Aorta (tissue), 5 donors: ENCODE data around the gene SPAG16. TPM values are rescaled to one million over a fixed set of nuclear protein-coding genes. Genes with fewer than 3 reads are reported as not detected.
"Not testable (repeated sequence)": the region's sequence is repeated elsewhere in the genome, so short reads cannot be mapped to it uniquely, and the experiment has no call there.

ENCODE experiments used
- ATAC-seq: fragments of 200-7000 bp; cut with Tn5 transposase; one replicate; pipeline ENCODE4 v1.9.1; 2022; ENCODE audit warnings: moderate library complexity; ENCODE audit not compliant: low FRiP score
- DNase-seq, 2 donors: peaks; one replicate each; pipeline ENCODE4 v3.0.0-alpha.2; 2020
- H3K27ac ChIP-seq, 2 donors: one replicate each; pipeline ENCODE4 v1.5.1; 2013; ENCODE audit warnings: low read length in 2 of 2, mild to moderate bottlenecking in 2 of 2, moderate library complexity in 2 of 2, control low read depth in 1 of 2, inconsistent platforms in 1 of 2, low read depth in 1 of 2
- H3K27me3 ChIP-seq, 2 donors: one replicate each; pipeline ENCODE4 v1.6.1; 2013; ENCODE audit warnings: control low read depth in 1 of 2, low read length in 1 of 2, mild to moderate bottlenecking in 1 of 2, moderate library complexity in 1 of 2; ENCODE audit not compliant: insufficient read depth in 2 of 2, control insufficient read depth in 1 of 2
- H3K36me3 ChIP-seq, 2 donors: one replicate each; pipeline ENCODE4 v1.6.1; 2013; ENCODE audit warnings: control low read depth in 1 of 2, low read length in 1 of 2, mild to moderate bottlenecking in 1 of 2; ENCODE audit not compliant: insufficient read depth in 2 of 2, control insufficient read depth in 1 of 2
- H3K4me1 ChIP-seq, 2 donors: one replicate each; pipeline ENCODE4 v1.6.1; 2013; ENCODE audit warnings: low read length in 2 of 2, control low read depth in 1 of 2, mild to moderate bottlenecking in 1 of 2, moderate library complexity in 1 of 2; ENCODE audit not compliant: insufficient read depth in 2 of 2, control insufficient read depth in 1 of 2
- H3K4me3 ChIP-seq, 2 donors: one replicate each; pipeline ENCODE4 v1.5.1; 2013; ENCODE audit warnings: low read length in 2 of 2, control low read depth in 1 of 2, mild to moderate bottlenecking in 1 of 2
- H3K9me3 ChIP-seq: one replicate; pipeline ENCODE4 v1.6.1; 2013; ENCODE audit warnings: mild to moderate bottlenecking, low read length; ENCODE audit not compliant: control insufficient read depth
- WGBS, 2 donors: extraction: QIAGEN DNeasy Blood & Tissue Kit; methylation state at CpG; one replicate each; pipeline ENCODE4 v1.1.7; 2013; 5-methylcytosine and 5-hydroxymethylcytosine counted together
- intact Hi-C, 2 donors: fragments of 100-400 bp; cut with DNase I; formaldehyde crosslinking; loops; one replicate each; pipeline versions ENCODE4 v1.14.2 to v1.15.0; 2022
- polyA plus RNA-seq, 2 donors: library from polyadenylated mRNA; stranded (reverse); fragments of 200-250 nt; gene quantifications; one replicate each; pipeline ENCODE4 v1.2.3, GENCODE V29; 2013
- total RNA-seq, 2 donors: library from RNA; stranded (reverse); fragmentation: NEBNext Ultra II Directional; extraction: Animal tissue kit (Norgen Biotek cat#: 25700); gene quantifications; one replicate each; pipeline ENCODE4 v1.2.1, GENCODE V29; 2021
- donor health status: healthy with polysubstance abuse.
- donor health status: Bipolar disorder and iron deficiency.
- donor health status: DM: no; HTN: no; CAD: no.
- donor health status: DM: no; HTN: no; CAD: no.
- donor health status: DM: yes; HTN: yes; CAD: no.

SPAG16 gene
- total and polyA plus RNA-seq, 4 donors = 23.7 to 36.1 (median 24.4) TPM

- H3K4me3 ChIP-seq = no peak overlapping the region
- no peaks in the 10 kb centered on the region for H3K9me3 ChIP-seq
- DNase-seq = no peak
- peaks cover 0 to 1% of the 10 kb centered on the region in 2 donors for H3K36me3 ChIP-seq
- H3K4me1 ChIP-seq = no peaks in the 10 kb centered on the region
- intact Hi-C loops = no loop called here
- no peak for ATAC-seq
- H3K27me3 ChIP-seq = no peaks in the 10 kb centered on the region
- no peak overlapping the region for H3K27ac ChIP-seq
- WGBS, 2 donors = 81% methylated on average over 6 of the region's 6 CpGs
Observed at GRCh38 chr2:213315168-213315876, 31.1 kb downstream of the SPAG16 start.

- H3K27me3 ChIP-seq = no peaks in the 10 kb centered on the region
- H3K36me3 ChIP-seq = peaks cover 0 to 1% of the 10 kb centered on the region in 2 donors
- no peak for ATAC-seq
- intact Hi-C loops = no loop called here
- H3K27ac ChIP-seq = no peak overlapping the region
- DNase-seq = no peak
- no peak overlapping the region for H3K4me3 ChIP-seq
- no peaks in the 10 kb centered on the region for H3K9me3 ChIP-seq
- no peaks in the 10 kb centered on the region for H3K4me1 ChIP-seq
- WGBS, 2 donors = 88 to 93% methylated on average over 3 of the region's 3 CpGs
Observed at GRCh38 chr2:213316001-213316735, 31.9 kb downstream of the SPAG16 start.

DNA sequence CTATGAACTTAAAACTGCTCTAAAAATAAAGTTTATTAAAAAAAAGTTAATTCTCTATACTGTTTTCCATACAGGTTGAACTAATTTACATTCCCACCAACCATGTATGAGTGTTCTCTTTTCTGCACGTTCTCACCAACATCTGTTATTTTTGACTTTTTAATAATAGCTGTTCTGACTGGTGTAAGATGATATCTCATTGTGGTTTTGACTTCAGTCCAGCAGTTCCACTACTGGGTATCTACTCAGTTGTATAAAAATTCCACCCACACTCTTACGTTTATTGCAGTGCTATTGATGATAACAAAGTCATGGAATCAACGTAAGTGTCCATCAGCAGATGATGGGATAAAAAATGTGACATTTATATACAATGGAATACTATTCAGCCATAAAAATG is 33.7 kb downstream of the SPAG16 start:
- ATAC-seq = no peak
- 60 to 61% methylated on average over 3 of the region's 3 CpGs for WGBS, 2 donors
- H3K27ac ChIP-seq = no peak overlapping the region
- H3K9me3 ChIP-seq = no peaks in the 10 kb centered on the region
- H3K27me3 ChIP-seq = no peaks in the 10 kb centered on the region
- H3K4me3 ChIP-seq = no peak overlapping the region
- no peak for DNase-seq
- H3K4me1 ChIP-seq = no peaks in the 10 kb centered on the region
- intact Hi-C loops = no loop called here
- peaks cover 1 to 3% of the 10 kb centered on the region in 2 donors for H3K36me3 ChIP-seq

- intact Hi-C loops = no loop called here
- no peak for DNase-seq
- 94 to 99% methylated on average over 2 of the region's 2 CpGs for WGBS, 2 donors
- no peak for ATAC-seq
- Histone ChIP-seq H3K4me3 (no peak overlapping the region), H3K27me3 (no peaks in the 10 kb centered on the region), H3K27ac (no peak overlapping the region), H3K36me3 (peaks cover 1 to 3% of the 10 kb centered on the region in 2 donors), H3K4me1 (no peaks in the 10 kb centered on the region), H3K9me3 (no peaks in the 10 kb centered on the region)
Observed at GRCh38 chr2:213320604-213321003, 36.3 kb downstream of the SPAG16 start.

DNA sequence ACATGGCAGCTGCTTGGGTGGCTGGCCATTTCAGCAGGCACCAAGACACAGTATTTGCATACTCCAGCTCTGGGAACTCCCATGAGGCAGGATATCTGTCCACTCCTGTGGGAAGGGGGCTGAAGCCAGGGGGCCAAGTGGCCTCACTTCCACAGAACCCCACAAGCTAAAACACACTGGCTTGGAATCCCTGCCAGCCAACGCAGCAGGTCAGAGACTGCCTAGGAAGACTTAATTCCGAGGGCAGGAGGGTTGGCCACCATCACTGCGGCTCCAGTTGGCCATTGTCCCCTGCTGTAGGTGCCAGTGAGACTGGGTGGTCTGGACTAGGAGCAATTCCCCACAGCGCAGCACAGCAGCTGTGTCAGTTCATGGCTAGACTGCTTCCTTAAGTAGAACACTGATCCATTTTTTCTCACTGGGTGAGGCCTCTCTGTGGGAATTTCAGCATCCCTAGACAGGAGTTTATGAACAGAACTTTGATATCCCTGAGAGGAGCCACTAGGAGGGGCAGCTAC is 52.0 kb downstream of the SPAG16 start:
- ATAC-seq = no peak
- no peaks in the 10 kb centered on the region for H3K4me1 ChIP-seq
- H3K27me3 ChIP-seq = no peaks in the 10 kb centered on the region
- intact Hi-C loops = no loop called here
- no peak overlapping the region for H3K4me3 ChIP-seq
- WGBS, 2 donors = 98 to 100% methylated on average over 4 of the region's 4 CpGs
- H3K9me3 ChIP-seq = peaks cover 7% of the 10 kb centered on the region
- H3K36me3 ChIP-seq = no peaks in the 10 kb centered on the region
- H3K27ac ChIP-seq = no peak overlapping the region
- peak in 1 of 2 donors; percentile 51 for DNase-seq

DNA sequence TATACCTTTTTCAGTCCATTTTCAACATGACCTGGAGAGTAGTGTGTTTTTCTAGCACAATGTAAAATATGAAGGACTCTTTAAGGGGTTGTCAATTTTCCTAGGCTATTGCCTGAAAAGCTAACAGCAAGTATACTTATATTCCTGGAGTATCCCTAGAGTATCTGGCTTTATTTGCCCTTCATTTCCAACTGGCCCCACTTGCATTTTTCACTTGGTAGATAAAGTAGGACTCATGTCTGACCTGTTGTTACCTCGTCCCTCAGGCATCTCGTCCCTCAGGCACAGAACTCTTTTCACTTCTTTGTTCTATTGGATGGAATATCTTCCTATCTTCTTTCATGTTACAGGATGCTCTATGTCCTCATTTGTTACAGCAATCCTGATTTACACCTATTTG is 69.2 kb downstream of the SPAG16 start:
- Histone ChIP-seq H3K27ac (no peak overlapping the region), H3K4me3 (no peak overlapping the region), H3K9me3 (no peaks in the 10 kb centered on the region), H3K27me3 (no peaks in the 10 kb centered on the region), H3K4me1 (no peaks in the 10 kb centered on the region), H3K36me3 (no peaks in the 10 kb centered on the region)
- intact Hi-C loops = no loop called here
- DNase-seq (no peak), ATAC-seq (no peak)
- 84% methylated on average over 2 of the region's 2 CpGs for WGBS, 2 donors

DNA sequence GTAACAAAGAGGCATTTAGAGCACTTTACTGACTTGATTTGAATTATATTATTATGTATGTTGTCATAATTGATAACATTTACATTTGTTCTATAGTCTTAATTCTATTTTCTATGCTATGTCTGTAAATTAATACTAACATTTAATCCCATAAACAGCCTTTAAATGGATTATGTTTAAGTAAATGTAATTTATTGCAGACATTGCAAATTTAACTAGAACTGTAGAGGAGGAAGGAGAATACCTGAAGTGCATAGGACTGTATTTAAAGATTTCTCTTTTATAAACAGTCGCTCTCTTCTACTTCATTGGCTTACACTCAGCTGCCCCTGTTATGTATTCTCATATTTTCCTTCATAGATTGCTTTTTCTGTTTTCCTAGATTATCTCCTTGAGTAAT is 92.4 kb downstream of the SPAG16 start:
- ATAC-seq (no peak), DNase-seq (no peak)
- Histone ChIP-seq H3K27me3 (no peaks in the 10 kb centered on the region), H3K4me1 (no peaks in the 10 kb centered on the region), H3K4me3 (no peak overlapping the region), H3K36me3 (no peaks in the 10 kb centered on the region), H3K9me3 (no peaks in the 10 kb centered on the region), H3K27ac (no peak overlapping the region)
- intact Hi-C loops = no loop called here
- 96 to 98% methylated on average over 1 of the region's 1 CpG for WGBS, 2 donors

DNA sequence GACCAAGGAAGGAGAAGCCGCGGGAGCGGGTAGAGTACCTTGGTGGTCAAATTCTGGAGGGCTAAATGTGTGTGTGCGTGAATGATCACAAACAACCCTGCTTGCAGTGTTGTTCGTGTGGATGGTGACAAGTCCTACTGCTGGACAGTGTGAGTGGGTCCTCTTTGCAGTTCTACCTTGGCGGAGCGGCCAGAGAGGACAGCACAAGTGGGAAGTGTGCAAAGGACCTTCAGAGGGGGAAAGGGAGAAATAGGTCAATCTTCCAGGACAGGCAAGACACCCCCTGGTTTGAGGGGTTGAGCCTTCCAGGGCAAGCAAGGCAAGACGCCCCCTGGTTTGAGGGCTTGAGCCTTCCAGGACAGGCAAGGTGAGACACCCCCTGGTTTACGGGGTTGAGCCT is 122.8 kb downstream of the SPAG16 start:
- H3K27me3 ChIP-seq, ATAC-seq, H3K9me3 ChIP-seq, H3K4me3 ChIP-seq, DNase-seq, H3K27ac ChIP-seq, intact Hi-C loops, H3K36me3 ChIP-seq, H3K4me1 ChIP-seq: not testable (repeated sequence)
- 96 to 97% methylated on average over 9 of the region's 9 CpGs for WGBS, 2 donors
